Fibroblast of mammary gland (primary cell): ENCODE measurements around the gene SLC35F3.

Experiments used
- DNase-seq: peaks from one replicate; pipeline ENCODE4 v3.0.0-alpha.2; 2010; ENCODE audit warnings: low read depth
- H3K4me3 ChIP-seq: 2 replicates; pipeline ENCODE4 v1.5.1; 2011; ENCODE audit warnings: low read depth, mild to moderate bottlenecking, low read length, moderate library complexity; ENCODE audit not compliant: control insufficient read depth
- TF ChIP-seq, protein P1 (sequence below): conservative IDR thresholded peaks from 2 replicates; pipeline ENCODE4 v1.5.1; 2011; ENCODE audit warnings: low read depth, low read length, inconsistent platforms; ENCODE audit not compliant: control insufficient read depth, insufficient read depth

Gene SLC35F3

GRCh38 chr1:234004591-234004990 is 100.1 kb downstream of the SLC35F3 start:
- no peak overlapping the region for H3K4me3 ChIP-seq
- no peak for DNase-seq
- TF ChIP-seq, protein P1, sequence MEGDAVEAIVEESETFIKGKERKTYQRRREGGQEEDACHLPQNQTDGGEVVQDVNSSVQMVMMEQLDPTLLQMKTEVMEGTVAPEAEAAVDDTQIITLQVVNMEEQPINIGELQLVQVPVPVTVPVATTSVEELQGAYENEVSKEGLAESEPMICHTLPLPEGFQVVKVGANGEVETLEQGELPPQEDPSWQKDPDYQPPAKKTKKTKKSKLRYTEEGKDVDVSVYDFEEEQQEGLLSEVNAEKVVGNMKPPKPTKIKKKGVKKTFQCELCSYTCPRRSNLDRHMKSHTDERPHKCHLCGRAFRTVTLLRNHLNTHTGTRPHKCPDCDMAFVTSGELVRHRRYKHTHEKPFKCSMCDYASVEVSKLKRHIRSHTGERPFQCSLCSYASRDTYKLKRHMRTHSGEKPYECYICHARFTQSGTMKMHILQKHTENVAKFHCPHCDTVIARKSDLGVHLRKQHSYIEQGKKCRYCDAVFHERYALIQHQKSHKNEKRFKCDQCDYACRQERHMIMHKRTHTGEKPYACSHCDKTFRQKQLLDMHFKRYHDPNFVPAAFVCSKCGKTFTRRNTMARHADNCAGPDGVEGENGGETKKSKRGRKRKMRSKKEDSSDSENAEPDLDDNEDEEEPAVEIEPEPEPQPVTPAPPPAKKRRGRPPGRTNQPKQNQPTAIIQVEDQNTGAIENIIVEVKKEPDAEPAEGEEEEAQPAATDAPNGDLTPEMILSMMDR, result no peak

GRCh38 chr1:234007684-234008083 is 103.2 kb downstream of the SLC35F3 start:
- DNase-seq, result no peak
- TF ChIP-seq, protein P1, result no peak
- H3K4me3 ChIP-seq, result no peak overlapping the region

DNA sequence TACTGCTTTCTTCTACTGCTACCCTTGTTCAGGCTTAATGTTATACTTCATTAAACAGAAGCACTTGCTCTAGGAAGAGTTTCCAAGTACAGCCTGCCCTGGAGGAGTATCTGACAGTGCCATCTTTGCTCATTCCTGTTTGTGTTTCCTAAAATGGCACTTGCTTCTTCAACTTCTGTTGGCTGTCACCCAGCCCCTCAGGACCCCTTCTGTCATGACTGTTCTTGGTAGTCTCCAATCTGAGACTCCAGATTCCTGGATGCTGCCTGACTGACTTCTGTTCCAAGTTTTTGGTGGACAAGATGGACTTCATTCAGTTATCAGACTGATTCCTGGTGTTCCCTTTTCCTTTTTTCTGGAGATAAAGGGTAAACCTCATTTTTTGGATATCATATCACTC is 104.1 kb downstream of the SLC35F3 start:
- TF ChIP-seq, protein P1, result no peak
- no peak overlapping the region for H3K4me3 ChIP-seq
- no peak for DNase-seq

- DNase-seq, result no peak
- TF ChIP-seq, protein P1, result no peak
- H3K4me3 ChIP-seq, result no peak overlapping the region
Observed at GRCh38 chr1:234009668-234010067, 105.2 kb downstream of the SLC35F3 start.

GRCh38 chr1:234014208-234014607 is 109.7 kb downstream of the SLC35F3 start:
- no peak for DNase-seq
- H3K4me3 ChIP-seq, result no peak overlapping the region
- TF ChIP-seq, protein P1, result no peak

DNA sequence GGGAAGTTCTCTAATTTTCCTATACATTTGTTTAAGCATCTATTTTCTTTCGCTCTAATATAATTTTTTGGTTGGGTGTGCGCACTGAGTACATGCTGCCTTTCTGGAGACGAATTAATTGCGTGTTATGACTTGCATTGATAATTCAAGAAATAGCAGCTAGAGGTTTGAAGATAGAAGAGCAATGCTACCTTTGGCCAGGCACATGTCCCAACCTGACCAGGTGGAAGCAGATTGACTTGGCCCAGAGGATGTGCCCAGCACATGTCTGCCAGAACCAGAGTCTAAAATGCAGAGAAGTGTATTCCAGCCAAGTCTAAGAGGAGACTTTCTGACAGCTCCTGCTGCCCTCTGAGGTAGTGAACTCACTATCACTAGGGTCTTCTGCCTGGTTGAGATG is 114.3 kb downstream of the SLC35F3 start:
- DNase-seq, result no peak
- H3K4me3 ChIP-seq, result no peak overlapping the region
- TF ChIP-seq, protein P1, result no peak

DNA sequence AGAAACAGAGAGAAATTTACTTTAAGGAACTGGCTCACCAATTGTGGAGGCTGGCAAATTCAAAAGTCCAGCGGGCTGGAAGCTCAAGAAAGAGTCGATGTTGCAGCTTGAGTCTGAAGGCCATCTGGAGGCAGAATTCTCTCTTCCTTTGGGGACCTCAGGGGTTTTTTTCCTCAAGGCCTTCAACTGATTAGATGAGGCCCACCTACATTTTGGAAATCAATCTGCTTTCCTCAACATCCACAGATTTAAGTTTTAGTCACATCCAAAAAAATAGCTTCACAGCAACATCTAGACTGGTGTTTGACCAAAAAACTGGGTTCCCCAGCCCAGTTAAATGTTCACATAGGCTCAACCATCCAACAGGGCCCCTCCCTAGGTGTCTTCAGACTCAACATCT is 114.9 kb downstream of the SLC35F3 start:
- H3K4me3 ChIP-seq, result no peak overlapping the region
- TF ChIP-seq, protein P1, result no peak
- DNase-seq, result no peak
